Panc1 (cell line): ENCODE measurements around the gene CFAP52. TPM values are rescaled to one million over a fixed set of nuclear protein-coding genes. Genes with fewer than 3 reads are reported as not detected.
"Not testable (repeated sequence)": the region's sequence is repeated elsewhere in the genome, so short reads cannot be mapped to it uniquely, and the experiment has no call there.

ENCODE experiments used
- ATAC-seq: fragments of 200-7000 bp; cut with Tn5 transposase; 2 replicates; pipeline ENCODE4 v1.9.1; 2020; ENCODE audit warnings: mild to moderate bottlenecking, moderate library complexity
- BruUV-seq: library from RNA; stranded (reverse); fragments of 400-500 nt; replicated peaks from 2 replicates; lab custom pipeline; 2021; lab: Mats Ljungman, UMichigan
- CTCF ChIA-PET: fragments of 300-600 bp; sonication (Branson Sonifier 250); formaldehyde crosslinking; loops from one replicate; lab custom pipeline; 2022; ENCODE audit warnings: antibody characterized with exemption; lab: Charles Lee
- POLR2A ChIA-PET: fragments of 300-600 bp; sonication (Branson Sonifier 250); formaldehyde crosslinking; loops from one replicate; lab custom pipeline; 2022; ENCODE audit warnings: antibody characterized with exemption; lab: Charles Lee
- DNase-seq: peaks from one replicate; pipeline ENCODE4 v3.0.0-alpha.2; 2010; ENCODE audit warnings: low read depth, low spot score
- H3K27ac ChIP-seq: 2 replicates; pipeline ENCODE4 v1.5.1; 2011; ENCODE audit warnings: mild to moderate bottlenecking, low read length, inconsistent platforms
- H3K27me3 ChIP-seq: fragments of 200-500 bp; sonication (Bioruptor generic); 2 replicates; pipeline ENCODE4 v1.6.0; 2014; ENCODE audit warnings: low read length, inconsistent platforms; ENCODE audit not compliant: control insufficient read depth, insufficient read depth
- H3K36me3 ChIP-seq: fragments of 200-500 bp; sonication (Bioruptor generic); 2 replicates; pipeline ENCODE4 v1.5.1; 2014; ENCODE audit warnings: inconsistent platforms, mild to moderate bottlenecking, low read length, moderate library complexity; ENCODE audit not compliant: control insufficient read depth, insufficient read depth
- H3K4me1 ChIP-seq: 2 replicates; pipeline ENCODE4 v1.5.1; 2011; ENCODE audit warnings: inconsistent platforms, mild to moderate bottlenecking, low read length, moderate library complexity; ENCODE audit not compliant: control insufficient read depth, insufficient read depth
- H3K4me3 ChIP-seq, 2 experiments: 2 replicates each; pipeline ENCODE4 v1.5.1; 2011 to 2012; ENCODE audit warnings: low read depth in 2 of 2, low read length in 2 of 2, mild to moderate bottlenecking in 2 of 2, inconsistent platforms in 1 of 2, moderate library complexity in 1 of 2
- H3K9me3 ChIP-seq: fragments of 200-500 bp; sonication (Bioruptor generic); 2 replicates; pipeline ENCODE4 v1.5.1; 2014; ENCODE audit warnings: low read depth, mild to moderate bottlenecking, inconsistent platforms, low read length, moderate library complexity; ENCODE audit not compliant: control insufficient read depth, insufficient read depth
- CTCF ChIP-seq: fragments of 450-650 bp; IDR thresholded peaks from 2 replicates; pipeline ENCODE4 v1.5.1; 2017; ENCODE audit warnings: mild to moderate bottlenecking
- POLR2AphosphoS5 ChIP-seq: IDR thresholded peaks from 2 replicates; pipeline ENCODE4 v1.6.1; 2012; ENCODE audit warnings: mild to moderate bottlenecking, low read depth, low read length, moderate library complexity
- REST ChIP-seq, 2 experiments: IDR thresholded peaks; 2 replicates each; pipeline ENCODE4 v1.6.1; 2011 to 2012; ENCODE audit warnings: low read depth in 2 of 2, control low read depth in 1 of 2, low read length in 1 of 2, mild to moderate bottlenecking in 1 of 2, moderate library complexity in 1 of 2; ENCODE audit not compliant: insufficient read depth in 1 of 2
- SIN3A ChIP-seq: IDR thresholded peaks from 2 replicates; pipeline ENCODE4 v1.6.1; 2012; ENCODE audit warnings: low read depth, mild to moderate bottlenecking, low read length, moderate library complexity, borderline replicate concordance; ENCODE audit not compliant: insufficient read depth
- TCF7L2 ChIP-seq: IDR thresholded peaks from 2 replicates; pipeline ENCODE4 v1.6.1; 2011; ENCODE audit warnings: mild to moderate bottlenecking, low read depth, low read length, inconsistent platforms
- in situ Hi-C: cut with HindIII; loops from 2 replicates; pipeline ENCODE4 v1.10.0; 2016; ENCODE audit warnings: low sequenced_read_pairs, low pct_unique_long_range_greater_than_20kb
- intact Hi-C: fragments of 100-400 bp; cut with micrococcal nuclease; formaldehyde crosslinking; loops from one replicate; pipeline ENCODE4 v1.10.0; 2022; ENCODE audit not compliant: unreplicated experiment
- total RNA-seq: library from RNA; stranded (reverse); gene quantifications from one replicate; pipeline ENCODE4 v1.2.1, GENCODE V29; 2021; ENCODE audit not compliant: unreplicated experiment

The CFAP52 gene
- total RNA-seq, 1 experiment from 2014 or later, result not detected

GRCh38 chr17:9554715-9555114 lies 21.7 kb upstream of the CFAP52 start:
- ChIA-PET CTCF (interaction anchor here (0.6 to 1.1 kb wide), 7 partner anchors 12 to 578 kb away, joined by 3 to 9 read pairs (median 6); no protein-coding TSS in a partner anchor), POLR2A (interaction anchor here (0.7 kb wide), 1 partner anchor 415 kb away, joined by 6 read pairs; no protein-coding TSS in a partner anchor)
- H3K4me3 ChIP-seq, H3K27me3 ChIP-seq, intact Hi-C loops, BruUV-seq, in situ Hi-C loops, H3K9me3 ChIP-seq, H3K4me1 ChIP-seq, H3K36me3 ChIP-seq, DNase-seq, H3K27ac ChIP-seq: not testable (repeated sequence)
- peak; percentile 48; the same call in 1 of the 2 replicates for ATAC-seq
- peak; percentile 78 for TF ChIP-seq CTCF

- DNase-seq (no peak), ATAC-seq (no peak)
- no peak overlapping the region for H3K27ac ChIP-seq
- BruUV-seq, result no TSS peak
- in situ Hi-C loops (no loop called here), intact Hi-C loops (no loop called here)
- no peak overlapping the region for H3K4me3 ChIP-seq
- H3K4me1 ChIP-seq, result no peaks in the 10 kb centered on the region
- no peaks in the 10 kb centered on the region for H3K36me3 ChIP-seq
- no peaks in the 10 kb centered on the region for H3K9me3 ChIP-seq
- ChIA-PET POLR2A (no interaction called here), CTCF (no interaction called here)
- TF ChIP-seq POLR2AphosphoS5 (no peak), CTCF (no peak), REST (IDR thresholded peaks at IDR 0.05; ENCODE audit: insufficient read depth in 1 of 2, low read depth in 2 of 2, low read length in 1 of 2) (no peak), SIN3A (no peak), TCF7L2 (no peak)
- H3K27me3 ChIP-seq, result no peaks in the 10 kb centered on the region
Observed at GRCh38 chr17:9557161-9557755, 19.2 kb upstream of the CFAP52 start.
